Osteoblast (primary cell): ENCODE data around the gene PSMB7. TPM values are rescaled to one million over a fixed set of nuclear protein-coding genes. Genes with fewer than 3 reads are reported as not detected.

ENCODE experiments used
- DNase-seq: peaks from one replicate; pipeline ENCODE4 v3.0.0; 2011; ENCODE audit warnings: low spot score, mixed read lengths; ENCODE audit not compliant: insufficient read length; ENCODE audit errors: missing footprints
- H2AFZ ChIP-seq: 2 replicates; pipeline ENCODE4 v1.6.0; 2011; ENCODE audit warnings: mild to moderate bottlenecking, low read length
- H3K27ac ChIP-seq: 2 replicates; pipeline ENCODE4 v1.5.1; 2011; ENCODE audit warnings: mild to moderate bottlenecking, low read depth, low read length, moderate library complexity
- H3K27me3 ChIP-seq: 2 replicates; pipeline ENCODE4 v1.6.0; 2012; ENCODE audit warnings: mild to moderate bottlenecking, control low read depth, inconsistent platforms, low read length, moderate library complexity; ENCODE audit not compliant: insufficient read depth
- H3K36me3 ChIP-seq: 2 replicates; pipeline ENCODE4 v1.5.1; 2011; ENCODE audit warnings: mild to moderate bottlenecking, low read length, control low read depth, moderate library complexity; ENCODE audit not compliant: insufficient read depth
- H3K4me1 ChIP-seq: 2 replicates; pipeline ENCODE4 v1.5.1; 2011; ENCODE audit warnings: mild to moderate bottlenecking, low read length, control low read depth, moderate library complexity; ENCODE audit not compliant: insufficient read depth
- H3K4me2 ChIP-seq: 2 replicates; pipeline ENCODE4 v1.6.0; 2011; ENCODE audit warnings: mild to moderate bottlenecking, low read length; ENCODE audit not compliant: insufficient read depth
- H3K4me3 ChIP-seq: fragments of 200-600 bp; sonication (generic); 3 replicates; pipeline ENCODE4 v1.5.1; 2012; ENCODE audit warnings: mild to moderate bottlenecking, low read length, inconsistent platforms; ENCODE audit not compliant: insufficient read depth
- H3K79me2 ChIP-seq: 2 replicates; pipeline ENCODE4 v1.6.0; 2012; ENCODE audit warnings: mild to moderate bottlenecking, low read length, control low read depth, inconsistent platforms; ENCODE audit not compliant: insufficient read depth
- H3K9me3 ChIP-seq: 2 replicates; pipeline ENCODE4 v1.5.1; 2011; ENCODE audit warnings: low read depth, low read length, control low read depth
- H4K20me1 ChIP-seq: 2 replicates; pipeline ENCODE4 v1.6.0; 2012; ENCODE audit warnings: mild to moderate bottlenecking, low read length, control low read depth; ENCODE audit not compliant: insufficient read depth
- CTCF ChIP-seq: IDR thresholded peaks from 2 replicates; pipeline ENCODE4 v1.5.1; 2011; ENCODE audit warnings: mild to moderate bottlenecking, low read depth, low read length, moderate library complexity; ENCODE audit errors: extremely low read depth
- total RNA-seq: library from RNA; depleted of rRNA; stranded (reverse); fragments of >200 nt; gene quantifications from 2 replicates; pipeline ENCODE4 v1.2.3, GENCODE V29; 2012

The PSMB7 gene
- total RNA-seq, 1 donor = 136 TPM

GRCh38 chr9:124340219-124341069 lies 74.8 kb downstream of the PSMB7 start:
- H4K20me1 ChIP-seq = peaks cover 33% of the 10 kb centered on the region
- H3K4me1 ChIP-seq = peaks cover 22% of the 10 kb centered on the region
- no peaks in the 10 kb centered on the region for H3K27me3 ChIP-seq
- H3K79me2 ChIP-seq = peaks cover 39% of the 10 kb centered on the region
- H3K4me3 ChIP-seq = no peak overlapping the region
- no peak overlapping the region for H3K4me2 ChIP-seq
- peaks cover 85% of the 10 kb centered on the region for H3K36me3 ChIP-seq
- H2AFZ ChIP-seq = no peak overlapping the region
- no peak for TF ChIP-seq CTCF
- H3K27ac ChIP-seq = peak overlapping the region; percentile 32
- H3K9me3 ChIP-seq = no peaks in the 10 kb centered on the region
- DNase-seq = peak; percentile 75

GRCh38 chr9:124339603-124340146 lies 75.6 kb downstream of the PSMB7 start:
- DNase-seq = peak; percentile 60

GRCh38 chr9:124337562-124337961 lies 77.7 kb downstream of the PSMB7 start:
- H3K79me2 ChIP-seq = peaks cover 37% of the 10 kb centered on the region
- H3K9me3 ChIP-seq = no peaks in the 10 kb centered on the region

More at GRCh38 chr9:124339603-124340146, 75.6 kb downstream of the PSMB7 start:
- Histone ChIP-seq H2AFZ (no peak overlapping the region), H3K36me3 (peaks cover 85% of the 10 kb centered on the region), H3K27me3 (no peaks in the 10 kb centered on the region), H3K27ac (peak overlapping the region; percentile 36), H3K4me3 (no peak overlapping the region), H3K4me1 (peaks cover 22% of the 10 kb centered on the region), H3K9me3 (no peaks in the 10 kb centered on the region), H3K79me2 (peaks cover 37% of the 10 kb centered on the region), H4K20me1 (peaks cover 33% of the 10 kb centered on the region), H3K4me2 (no peak overlapping the region)
- TF ChIP-seq CTCF = no peak

More at GRCh38 chr9:124337562-124337961, 77.7 kb downstream of the PSMB7 start:
- peak; percentile 23 for DNase-seq
- no peak overlapping the region for H3K4me3 ChIP-seq
- H3K27ac ChIP-seq = no peak overlapping the region
- H2AFZ ChIP-seq = no peak overlapping the region
- TF ChIP-seq CTCF = no peak
- peaks cover 87% of the 10 kb centered on the region for H3K36me3 ChIP-seq
- peaks cover 13% of the 10 kb centered on the region for H3K4me1 ChIP-seq
- H3K4me2 ChIP-seq = no peak overlapping the region
- peaks cover 31% of the 10 kb centered on the region for H4K20me1 ChIP-seq
- no peaks in the 10 kb centered on the region for H3K27me3 ChIP-seq
